Omental fat pad (tissue), 4 donors: Measurements from ENCODE around the gene SCYGR5. TPM values are rescaled to one million over a fixed set of nuclear protein-coding genes. Genes with fewer than 3 reads are reported as not detected.

Experiments
- ATAC-seq: fragments of 150-250 bp; one replicate; pipeline ENCODE4 v1.9.1; 2016; ENCODE audit warnings: mild to moderate bottlenecking, moderate library complexity; ENCODE audit not compliant: low FRiP score
- DNase-seq: peaks from one replicate; pipeline ENCODE4 v3.0.0-alpha.2; 2019; ENCODE audit warnings: low spot score
- CTCF ChIP-seq, 3 donors: fragments of 450-650 bp; IDR thresholded peaks; one replicate each; pipeline ENCODE4 v1.5.1; 2016 to 2017; ENCODE audit warnings: antibody characterized with exemption in 3 of 3, mild to moderate bottlenecking in 3 of 3, moderate library complexity in 2 of 3
- total RNA-seq, 4 donors: library from RNA; depleted of rRNA; stranded (reverse); fragments of >200 nt; gene quantifications; one replicate each; pipeline ENCODE4 v1.1.0, GENCODE V29; 2016

SCYGR5 gene
- total RNA-seq, 4 donors from 2014 or later = not detected

DNA sequence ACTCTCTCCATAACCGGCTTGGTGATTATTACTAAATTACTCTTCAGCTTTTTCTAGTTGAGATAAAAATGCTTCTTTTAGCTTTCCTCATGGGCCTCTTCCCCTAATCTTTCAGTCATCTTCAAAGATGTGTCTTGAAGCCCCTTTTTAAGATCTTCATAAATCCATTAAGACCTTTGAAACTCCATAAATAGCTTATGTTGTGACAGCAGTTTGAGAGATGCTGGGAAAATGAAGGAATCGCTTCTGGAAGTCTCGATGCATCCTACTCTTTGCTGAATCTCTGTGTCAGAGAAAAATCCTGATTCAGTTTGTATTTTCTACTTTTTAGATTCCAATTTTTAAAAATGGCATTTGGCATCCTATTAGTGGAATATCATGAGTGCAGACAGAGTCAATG, 36.3 kb upstream of the SCYGR5 start:
- no peak for DNase-seq
- ATAC-seq = no peak
- no peak for TF ChIP-seq CTCF (IDR thresholded peaks at IDR 0.05)

- DNase-seq (no peak), ATAC-seq (no peak)
- TF ChIP-seq CTCF (IDR thresholded peaks at IDR 0.05) = no peak
These were observed 33.8 kb upstream of the SCYGR5 start for GRCh38 chr2:227632827-227633226.

GRCh38 chr2:227634201-227634600, 32.4 kb upstream of the SCYGR5 start:
- TF ChIP-seq CTCF (IDR thresholded peaks at IDR 0.05) = no peak
- DNase-seq (no peak), ATAC-seq (no peak)

- no peak for TF ChIP-seq CTCF (IDR thresholded peaks at IDR 0.05)
- ATAC-seq (no peak), DNase-seq (no peak)
These were observed 23.9 kb upstream of the SCYGR5 start for GRCh38 chr2:227642656-227643055.

DNA sequence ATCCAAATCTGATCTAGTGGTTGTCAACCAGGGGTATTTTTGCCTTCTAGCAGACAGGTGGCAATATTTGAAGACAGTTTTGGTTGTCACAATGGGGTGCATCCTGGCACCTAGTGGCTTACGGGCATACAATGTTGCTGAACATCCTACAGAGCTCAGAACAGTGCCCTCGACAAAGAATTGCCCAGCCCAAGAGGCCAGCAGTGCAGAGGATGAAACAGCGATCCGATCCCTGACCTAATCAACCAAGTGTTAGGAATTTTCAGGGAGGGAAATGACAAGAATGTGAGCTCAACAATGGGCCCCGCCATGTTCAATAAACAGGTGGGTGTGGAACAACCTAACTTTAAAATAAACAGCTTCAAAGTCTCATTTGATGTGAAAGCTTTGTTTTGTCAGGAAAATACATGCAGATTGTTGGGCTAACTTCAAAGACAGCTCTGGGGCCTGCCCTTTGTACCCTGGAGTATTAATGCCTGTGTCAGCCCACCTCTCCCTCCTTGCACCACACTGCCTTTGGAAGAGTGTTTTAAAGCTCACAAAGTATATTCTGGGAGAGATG, 22.5 kb upstream of the SCYGR5 start:
- no peak for ATAC-seq
- no peak for DNase-seq
- TF ChIP-seq CTCF (IDR thresholded peaks at IDR 0.05) = no peak

DNA sequence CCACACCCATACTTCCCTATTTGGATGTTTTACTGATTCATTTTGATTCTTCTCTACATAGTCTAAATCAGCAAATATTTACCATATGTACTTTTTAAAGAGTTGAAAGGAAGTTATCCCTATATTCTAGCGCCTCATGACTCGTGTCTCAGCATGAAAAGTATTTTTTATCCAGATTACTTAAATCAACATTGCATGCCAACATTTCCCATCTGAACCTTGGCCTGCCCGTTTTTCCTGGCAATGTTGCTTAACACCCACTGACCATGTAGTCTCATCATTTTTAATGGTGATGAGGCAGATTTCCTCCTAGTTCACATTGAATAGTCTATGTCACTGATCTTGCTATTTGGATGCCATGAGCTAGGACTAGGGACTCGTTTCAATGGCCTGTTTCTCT, 13.2 kb upstream of the SCYGR5 start:
- peak; percentile 35 for ATAC-seq
- DNase-seq = no peak
- TF ChIP-seq CTCF (IDR thresholded peaks at IDR 0.05) = no peak

GRCh38 chr2:227654426-227654825, 12.2 kb upstream of the SCYGR5 start:
- TF ChIP-seq CTCF (IDR thresholded peaks at IDR 0.05) = no peak

More at GRCh38 chr2:227654426-227654825, 12.2 kb upstream of the SCYGR5 start:
- no peak for ATAC-seq
- DNase-seq = no peak
